Right lobe of liver (tissue), 6 donors: ENCODE results near the gene MKLN1. TPM values are rescaled to one million over a fixed set of nuclear protein-coding genes. Genes with fewer than 3 reads are reported as not detected.

Experiments used
- ATAC-seq, 4 donors: fragments of 200-7000 bp; cut with Tn5 transposase; one replicate each; pipeline ENCODE4 v1.9.1; 2020; ENCODE audit warnings: mild to moderate bottlenecking in 4 of 4, moderate library complexity in 4 of 4
- DNase-seq, 3 donors: peaks; one replicate each; pipeline ENCODE4 v3.0.0-alpha.2; 2020
- H3K27ac ChIP-seq, 3 donors: fragments of 200-600 bp; one replicate each; pipeline ENCODE4 v1.8.0; 2022
- H3K27me3 ChIP-seq, 2 donors: fragments of 200-600 bp; one replicate each; pipeline ENCODE4 v1.8.0; 2022
- H3K36me3 ChIP-seq, 4 donors: fragments of 200-600 bp; sonication (generic) in 1 of 4; one replicate each; pipeline versions ENCODE4 v1.5.1 to v1.8.0; 2017 to 2022; ENCODE audit warnings: control low read depth in 1 of 4
- H3K4me1 ChIP-seq, 4 donors: fragments of 200-600 bp; sonication (generic) in 1 of 4; one replicate each; pipeline versions ENCODE4 v1.5.1 to v1.8.0; 2017 to 2022; ENCODE audit warnings: control low read depth in 1 of 4
- H3K4me3 ChIP-seq, 3 donors: fragments of 200-600 bp; one replicate each; pipeline ENCODE4 v1.8.0; 2022
- H3K9me3 ChIP-seq, 4 donors: fragments of 200-600 bp; sonication (generic) in 1 of 4; one replicate each; pipeline versions ENCODE4 v1.5.1 to v1.8.0; 2017 to 2022; ENCODE audit warnings: control low read depth in 1 of 4
- CTCF ChIP-seq, 4 donors: fragments of 200-600 bp in 3 of 4; fragments of 450-650 bp in 1 of 4; IDR thresholded peaks; one replicate each; pipeline versions ENCODE4 v1.5.1 to v1.8.0; 2016 to 2022; ENCODE audit warnings: antibody characterized with exemption in 4 of 4, mild to moderate bottlenecking in 2 of 4
- POLR2A ChIP-seq: fragments of 450-650 bp; IDR thresholded peaks from one replicate; pipeline ENCODE4 v1.6.1; 2017; ENCODE audit warnings: antibody characterized with exemption, mild to moderate bottlenecking
- WGBS: methylation state at CpG from one replicate; pipeline ENCODE4 v1.1.6; 2018; ENCODE audit warnings: low coverage, low lambda C conversion rate; ENCODE audit not compliant: insufficient coverage; ENCODE audit errors: missing lambda C conversion rate; 5-methylcytosine and 5-hydroxymethylcytosine counted together
- intact Hi-C, 2 donors: fragments of 100-400 bp; cut with DNase I; formaldehyde crosslinking; loops; one replicate each; pipeline versions ENCODE4 v1.11.2 to v1.14.1; 2022
- total RNA-seq, 6 experiments: library from RNA; depleted of rRNA in 2 of 6; stranded (reverse); fragments of >200 nt in 2 of 6; fragmentation: NEBNext Ultra II Directional in 3 of 6; extraction: Animal tissue kit (Norgen Biotek cat#: 25700) in 3 of 6; gene quantifications; one replicate each; pipeline versions ENCODE4 v1.1.0 to v1.2.4, GENCODE V29; 2016 to 2023
- donor health status: DM: no; HTN: yes; CAD: no.
- donor health status: DM: no; HTN: no; CAD: no.
- donor health status: DM: no; HTN: no; CAD: no.
- donor health status: DM: no; HTN: yes; CAD: no.
- donor health status: DM: no; HTN: yes; CAD: no.

Gene MKLN1
- total RNA-seq, 6 experiments from 2014 or later: 24.0 to 39.6 (median 35.1) TPM

GRCh38 chr7:131359136-131359776 is 31.6 kb downstream of the MKLN1 start:
- intact Hi-C loops: no loop called here
- 75% methylated on average over 3 of the region's 3 CpGs for WGBS
- H3K36me3 ChIP-seq: no peaks in the 10 kb centered on the region
- no peaks in the 10 kb centered on the region for H3K27me3 ChIP-seq
- no peak overlapping the region for H3K4me3 ChIP-seq
- H3K27ac ChIP-seq: peak overlapping the region in 1 of 3 donors; percentile 17
- DNase-seq (no peak), ATAC-seq (no peak)
- TF ChIP-seq POLR2A (no peak), CTCF (IDR thresholded peaks at IDR 0.05) (no peak)
- H3K4me1 ChIP-seq: peaks cover 0 to 39% (median 12%) of the 10 kb centered on the region in 4 donors
- H3K9me3 ChIP-seq: no peaks in the 10 kb centered on the region

- Histone ChIP-seq H3K36me3 (no peaks in the 10 kb centered on the region), H3K9me3 (no peaks in the 10 kb centered on the region), H3K4me3 (no peak overlapping the region), H3K27me3 (no peaks in the 10 kb centered on the region), H3K4me1 (peaks cover 0 to 45% (median 9%) of the 10 kb centered on the region in 4 donors), H3K27ac (no peak overlapping the region)
- peak; percentile 46 to 74 (median 54) for ATAC-seq
- whole genome bisulfite sequencing: 18% methylated on average over 2 of the region's 2 CpGs
- TF ChIP-seq CTCF (IDR thresholded peaks at IDR 0.05) (no peak), POLR2A (no peak)
- no peak for DNase-seq
- intact Hi-C loops: no loop called here
Observed at GRCh38 chr7:131363719-131364118, 36.0 kb downstream of the MKLN1 start.

GRCh38 chr7:131364767-131365344 is 37.2 kb downstream of the MKLN1 start:
- H3K4me1 ChIP-seq: peaks cover 0 to 40% (median 10%) of the 10 kb centered on the region in 4 donors
- H3K27me3 ChIP-seq: no peaks in the 10 kb centered on the region
- no peak for DNase-seq

GRCh38 chr7:131365838-131366237 is 38.2 kb downstream of the MKLN1 start:
- Histone ChIP-seq H3K27ac (no peak overlapping the region), H3K27me3 (no peaks in the 10 kb centered on the region), H3K4me1 (peaks cover 0 to 40% (median 10%) of the 10 kb centered on the region in 4 donors), H3K4me3 (no peak overlapping the region), H3K9me3 (no peaks in the 10 kb centered on the region), H3K36me3 (no peaks in the 10 kb centered on the region)
- ATAC-seq (peak; percentile 53 to 64 (median 56)), DNase-seq (no peak)
- WGBS: 26% methylated on average over 3 of the region's 3 CpGs
- intact Hi-C loops: no loop called here
- TF ChIP-seq CTCF (IDR thresholded peaks at IDR 0.05) (no peak), POLR2A (no peak)

More at GRCh38 chr7:131364767-131365344, 37.2 kb downstream of the MKLN1 start:
- TF ChIP-seq CTCF (IDR thresholded peaks at IDR 0.05) (no peak), POLR2A (no peak)
- H3K27ac ChIP-seq: no peak overlapping the region
- H3K9me3 ChIP-seq: no peaks in the 10 kb centered on the region
- no peak for ATAC-seq
- no peaks in the 10 kb centered on the region for H3K36me3 ChIP-seq
- WGBS: 92% methylated on average over 4 of the region's 4 CpGs
- H3K4me3 ChIP-seq: no peak overlapping the region
- intact Hi-C loops: no loop called here
